B cell (primary cell): ENCODE data around the gene TRIM29. TPM values are rescaled to one million over a fixed set of nuclear protein-coding genes. Genes with fewer than 3 reads are reported as not detected.

Source experiments
- ATAC-seq: fragments of 200-7000 bp; cut with Tn5 transposase; one replicate; pipeline ENCODE4 v1.10.0; 2021; ENCODE audit warnings: low read depth, mild to moderate bottlenecking, moderate number of reproducible peaks, moderate library complexity
- CTCF ChIA-PET: fragments of 350-600 bp; sonication (Branson Sonifier 250); formaldehyde crosslinking; loops from one replicate; lab custom pipeline; 2021; ENCODE audit warnings: antibody characterized with exemption, inconsistent platforms; lab: Charles Lee
- POLR2A ChIA-PET: fragments of 350-600 bp; sonication (Branson Sonifier 250); formaldehyde crosslinking; loops from one replicate; lab custom pipeline; 2021; ENCODE audit warnings: antibody characterized with exemption; lab: Charles Lee
- DNase-seq: peaks from one replicate; pipeline ENCODE4 v3.0.0; 2013
- H2AFZ ChIP-seq: 2 replicates; pipeline ENCODE4 v1.6.1; 2012; ENCODE audit warnings: mild to moderate bottlenecking, low read depth, low read length; ENCODE audit not compliant: insufficient read depth, poor library complexity, severe bottlenecking
- H3K27ac ChIP-seq, 2 donors: 1 replicate in 1 of 2; 2 replicates in 1 of 2; pipeline ENCODE4 v1.5.1; 2012 to 2013; ENCODE audit warnings: low read length in 2 of 2, mild to moderate bottlenecking in 2 of 2, moderate library complexity in 1 of 2
- H3K27me3 ChIP-seq, 4 experiments: fragments of 200-600 bp in 1 of 4; sonication (generic) in 1 of 4; replicated peaks in 1 of 4; 1 replicate in 2 of 4; 2 replicates in 2 of 4; pipeline versions ENCODE4 v1.6.1 to v1.7.0; 2013 to 2016; ENCODE audit warnings: low read length in 3 of 4, mild to moderate bottlenecking in 2 of 4, mixed read lengths in 1 of 4, moderate library complexity in 1 of 4; ENCODE audit not compliant: insufficient read depth in 4 of 4, control insufficient read depth in 3 of 4; ENCODE audit errors: control extremely low read depth in 1 of 4
- H3K36me3 ChIP-seq, 2 experiments: replicated peaks in 1 of 2; 1 replicate in 1 of 2; 2 replicates in 1 of 2; pipeline versions ENCODE4 v1.6.1 to v1.7.1; 2013; ENCODE audit warnings: low read length in 1 of 2; ENCODE audit not compliant: insufficient read depth in 2 of 2, control insufficient read depth in 1 of 2; ENCODE audit errors: control extremely low read depth in 1 of 2, extremely low read depth in 1 of 2
- H3K4me1 ChIP-seq, 2 donors: fragments of 200-600 bp in 1 of 2; sonication (generic) in 1 of 2; 1 replicate in 1 of 2; 2 replicates in 1 of 2; pipeline versions ENCODE4 v1.5.1 to v1.6.1; 2013 to 2017; ENCODE audit warnings: low read length in 2 of 2; ENCODE audit not compliant: control insufficient read depth in 2 of 2, insufficient read depth in 2 of 2
- H3K4me2 ChIP-seq: replicated peaks from 2 replicates; pipeline ENCODE3; 2012; ENCODE audit warnings: mild to moderate bottlenecking, low read depth, low read length; ENCODE audit not compliant: poor library complexity, severe bottlenecking
- H3K4me3 ChIP-seq, 5 experiments: fragments of 200-600 bp in 1 of 5; sonication (generic) in 1 of 5; 1 replicate in 3 of 5; 2 replicates in 2 of 5; pipeline versions ENCODE4 v1.5.1 to v1.7.0; 2011 to 2016; ENCODE audit warnings: low read length in 4 of 5, mild to moderate bottlenecking in 4 of 5, low read depth in 2 of 5, control low read depth in 1 of 5, moderate library complexity in 1 of 5; ENCODE audit not compliant: insufficient read depth in 1 of 5; ENCODE audit errors: control extremely low read depth in 1 of 5, extremely low read depth in 1 of 5
- H3K79me2 ChIP-seq: fragments of 200-600 bp; sonication (generic); one replicate; pipeline ENCODE4 v1.6.0; 2016; ENCODE audit warnings: low read length; ENCODE audit not compliant: control insufficient read depth, insufficient read depth
- H3K9ac ChIP-seq: fragments of 200-600 bp; sonication (generic); 2 replicates; pipeline ENCODE4 v1.6.1; 2017; ENCODE audit warnings: mild to moderate bottlenecking, low read length, moderate library complexity
- H3K9me3 ChIP-seq, 3 donors: one replicate each; pipeline versions ENCODE4 v1.6.1 to v1.7.1; 2013; ENCODE audit warnings: low read length in 2 of 3; ENCODE audit not compliant: control insufficient read depth in 2 of 3, insufficient read depth in 1 of 3; ENCODE audit errors: control extremely low read depth in 1 of 3
- H4K20me1 ChIP-seq: 2 replicates; pipeline ENCODE4 v1.6.0; 2012; ENCODE audit warnings: mild to moderate bottlenecking, low read length; ENCODE audit not compliant: insufficient read depth, control insufficient read depth, poor library complexity, severe bottlenecking
- H3K27ac Mint-ChIP-seq: one replicate; pipeline ENCODE4 v1.8.0; 2021; ENCODE audit warnings: mixed read lengths
- H3K27me3 Mint-ChIP-seq: one replicate; pipeline ENCODE4 v1.8.0; 2021; ENCODE audit warnings: mixed read lengths
- H3K4me1 Mint-ChIP-seq: one replicate; pipeline ENCODE4 v1.8.0; 2021; ENCODE audit warnings: mixed read lengths
- H3K4me3 Mint-ChIP-seq: one replicate; pipeline ENCODE4 v1.8.0; 2021; ENCODE audit warnings: mixed read lengths
- H3K9me3 Mint-ChIP-seq: one replicate; pipeline ENCODE4 v1.8.0; 2022; ENCODE audit warnings: mixed read lengths; ENCODE audit not compliant: insufficient read depth
- CTCF ChIP-seq: fragments of 200-600 bp; IDR thresholded peaks from one replicate; pipeline ENCODE4 v1.8.0; 2022; ENCODE audit warnings: antibody characterized with exemption, mild to moderate bottlenecking
- EZH2 ChIP-seq: IDR thresholded peaks from 2 replicates; pipeline ENCODE4 v1.6.1; 2012; ENCODE audit warnings: borderline replicate concordance, low read depth, mild to moderate bottlenecking, moderate library complexity, low read length; ENCODE audit not compliant: insufficient read depth, poor library complexity, severe bottlenecking
- WGBS: methylation state at CpG from one replicate; pipeline ENCODE4 v1.1.5; 2013; ENCODE audit warnings: missing lambda C conversion rate; ENCODE audit not compliant: insufficient coverage; 5-methylcytosine and 5-hydroxymethylcytosine counted together
- intact Hi-C: fragments of 100-400 bp; cut with micrococcal nuclease; formaldehyde crosslinking; loops from one replicate; pipeline ENCODE4 v1.10.0; 2022
- polyA plus RNA-seq: library from polyadenylated mRNA; depleted of rRNA; stranded (reverse); fragments of >200 nt; gene quantifications from 2 replicates; pipeline ENCODE4 v1.2.3, GENCODE V29; 2012
- total RNA-seq, 2 donors: library from RNA; stranded (reverse); fragments of 120-200 nt in 1 of 2; gene quantifications; 1 replicate in 1 of 2; 2 replicates in 1 of 2; pipeline versions ENCODE4 v1.2.3 to v1.2.4, GENCODE V29; 2013 to 2022

Gene TRIM29
- total and polyA plus RNA-seq, 2 donors (not counting 1 experiment from before 2014, with no cell fraction given) = not detected

- CTCF ChIA-PET = interaction anchor here (1.3 kb wide), 1 partner anchor 16 kb away, joined by 5 read pairs; no protein-coding TSS in a partner anchor
- Mint-ChIP-seq H3K27me3 (peaks cover 12% of the 10 kb centered on the region), H3K4me1 (no peaks in the 10 kb centered on the region), H3K9me3 (no peaks in the 10 kb centered on the region), H3K4me3 (no peak overlapping the region), H3K27ac (no peak overlapping the region)
- DNase-seq = no peak
- H3K9me3 ChIP-seq = peaks cover 0 to 2% (median 0%) of the 10 kb centered on the region in 3 donors
- H3K36me3 ChIP-seq = no peaks in the 10 kb centered on the region
- H3K27ac ChIP-seq = no peak overlapping the region
- POLR2A ChIA-PET = no interaction called here
- H3K9ac ChIP-seq = no peak overlapping the region
- H3K4me1 ChIP-seq = no peaks in the 10 kb centered on the region
- H2AFZ ChIP-seq = no peak overlapping the region
- H3K4me3 ChIP-seq = no peak overlapping the region
- WGBS = 90% methylated on average over 13 of the region's 13 CpGs
- intact Hi-C loops = no loop called here
- H3K27me3 ChIP-seq = no peaks in the 10 kb centered on the region
- no peaks in the 10 kb centered on the region for H3K79me2 ChIP-seq
- no peak for ATAC-seq
- H4K20me1 ChIP-seq = no peaks in the 10 kb centered on the region
- TF ChIP-seq EZH2 (no peak), CTCF (no peak)
- H3K4me2 ChIP-seq = no peak overlapping the region
These were observed 14.0 kb downstream of the TRIM29 start for GRCh38 chr11:120123946-120124345.

GRCh38 chr11:120122924-120123683, 14.8 kb downstream of the TRIM29 start:
- peaks cover 12% of the 10 kb centered on the region for H3K27me3 Mint-ChIP-seq
- WGBS = 86% methylated on average over 11 of the region's 12 CpGs
- no peak overlapping the region for H3K4me3 Mint-ChIP-seq

More at GRCh38 chr11:120122924-120123683, 14.8 kb downstream of the TRIM29 start:
- Histone ChIP-seq H3K79me2 (no peaks in the 10 kb centered on the region), H3K9ac (no peak overlapping the region), H3K4me3 (no peak overlapping the region), H3K27ac (no peak overlapping the region), H3K27me3 (no peaks in the 10 kb centered on the region), H3K4me2 (no peak overlapping the region), H3K4me1 (no peaks in the 10 kb centered on the region), H2AFZ (no peak overlapping the region), H4K20me1 (no peaks in the 10 kb centered on the region), H3K9me3 (peaks cover 0 to 2% (median 0%) of the 10 kb centered on the region in 3 donors), H3K36me3 (no peaks in the 10 kb centered on the region)
- ChIA-PET CTCF (interaction anchor here (1.3 kb wide), 1 partner anchor 15 kb away, joined by 5 read pairs; no protein-coding TSS in a partner anchor), POLR2A (no interaction called here)
- no peaks in the 10 kb centered on the region for H3K4me1 Mint-ChIP-seq
- TF ChIP-seq EZH2 = no peak
- no peak for TF ChIP-seq CTCF
- no peak for DNase-seq
- no peak for ATAC-seq
- no peaks in the 10 kb centered on the region for H3K9me3 Mint-ChIP-seq
- intact Hi-C loops = no loop called here
- H3K27ac Mint-ChIP-seq = no peak overlapping the region
